K562 (cell line): Measurements from ENCODE around the gene MYO9A. TPM values are rescaled to one million over a fixed set of nuclear protein-coding genes. Genes with fewer than 3 reads are reported as not detected.
A peak's percentile ranks its signal among the peaks of the same experiment; 100 is the strongest.

Experiments used
- ATAC-seq: fragments of 200-7000 bp; cut with Tn5 transposase; 3 replicates; pipeline ENCODE4 v1.9.1; 2020; ENCODE audit warnings: moderate library complexity
- BruUV-seq: library from RNA; stranded (reverse); fragments of 400-500 nt; replicated peaks from 2 replicates; lab custom pipeline; 2021; lab: Mats Ljungman, UMichigan
- CTCF ChIA-PET: fragments of 300-600 bp; formaldehyde crosslinking; extraction: SDS; loops from one replicate; lab custom pipeline; 2021; ENCODE audit warnings: low intra/inter-chr PET ratio; lab: Yijun Ruan, JAX
- POLR2A ChIA-PET: fragments of 300-600, 350-650 bp; sonication (Branson Sonifier 250); formaldehyde crosslinking; extraction: SDS; loops from one replicate; lab custom pipeline; 2021; ENCODE audit warnings: antibody characterized with exemption, inconsistent platforms; lab: Yijun Ruan, JAX
- DNase-seq, 4 experiments: peaks; one replicate each; pipeline versions ENCODE4 v3.0.0 to v3.0.0-alpha.2; 2011 to 2018; ENCODE audit warnings: low spot score in 3 of 4, mixed read lengths in 3 of 4; ENCODE audit errors: extremely low read depth in 1 of 4
- FAIRE-seq: peaks from 2 replicates; lab custom pipeline; 2011; peaks lifted over from hg19 to GRCh38; lab: Jason Lieb, UNC
- H2AFZ ChIP-seq: 2 replicates; pipeline ENCODE4 v1.6.0; 2011; ENCODE audit warnings: low read depth, low read length, control low read depth, inconsistent platforms
- H3K27ac ChIP-seq: fragments of 200-600 bp; 3 replicates; pipeline ENCODE4 v1.8.0; 2011; ENCODE audit warnings: low read depth, mild to moderate bottlenecking, control low read depth, inconsistent platforms, low read length, moderate library complexity, mixed read lengths; ENCODE audit errors: extremely low read depth
- H3K27me3 ChIP-seq, 2 experiments: fragments of 300-600 bp in 1 of 2; 2 replicates in 1 of 2; 3 replicates in 1 of 2; pipeline versions ENCODE4 v1.6.0 to v1.8.0; 2011; ENCODE audit warnings: inconsistent platforms in 2 of 2, low read length in 2 of 2, mild to moderate bottlenecking in 1 of 2, mixed read lengths in 1 of 2, moderate library complexity in 1 of 2; ENCODE audit not compliant: control insufficient read depth in 2 of 2, insufficient read depth in 2 of 2
- H3K36me3 ChIP-seq: fragments of 300-600 bp; 3 replicates; pipeline ENCODE4 v1.8.0; 2011; ENCODE audit warnings: mild to moderate bottlenecking, low read length, inconsistent platforms; ENCODE audit not compliant: control insufficient read depth, insufficient read depth
- H3K4me1 ChIP-seq, 2 experiments: fragments of 200-600 bp in 1 of 2; replicated peaks in 1 of 2; 2 replicates in 1 of 2; 3 replicates in 1 of 2; pipeline versions ENCODE4 v1.5.1 to v1.8.0; 2011; ENCODE audit warnings: inconsistent platforms in 2 of 2, low read length in 2 of 2, mild to moderate bottlenecking in 1 of 2, mixed read lengths in 1 of 2, moderate library complexity in 1 of 2; ENCODE audit not compliant: control insufficient read depth in 2 of 2, insufficient read depth in 2 of 2
- H3K4me2 ChIP-seq: 2 replicates; pipeline ENCODE4 v1.6.1; 2011; ENCODE audit warnings: low read length, control low read depth, inconsistent platforms, mixed read lengths; ENCODE audit not compliant: insufficient read depth
- H3K4me3 ChIP-seq: fragments of 200-600 bp; sonication (generic), shearing (Covaris generic); 2 replicates; pipeline ENCODE4 v1.5.1; 2016; ENCODE audit warnings: control low read depth, inconsistent platforms
- H3K79me2 ChIP-seq: fragments of 200-600 bp; 3 replicates; pipeline ENCODE4 v1.8.0; 2011; ENCODE audit warnings: low read length, inconsistent platforms; ENCODE audit not compliant: control insufficient read depth, insufficient read depth
- H3K9ac ChIP-seq, 2 experiments: 2 replicates each; pipeline versions ENCODE4 v1.6.0 to v1.6.1; 2011; ENCODE audit warnings: low read depth in 2 of 2, low read length in 2 of 2, control low read depth in 1 of 2, inconsistent platforms in 1 of 2, mild to moderate bottlenecking in 1 of 2, mixed read lengths in 1 of 2; ENCODE audit not compliant: insufficient read depth in 1 of 2
- H3K9me1 ChIP-seq: one replicate; pipeline ENCODE4 v1.6.0; 2011; ENCODE audit warnings: inconsistent platforms, mild to moderate bottlenecking, low read length, moderate library complexity; ENCODE audit not compliant: control insufficient read depth, insufficient read depth
- H3K9me3 ChIP-seq: replicated peaks from 2 replicates; pipeline ENCODE4 v1.5.1; 2011; ENCODE audit warnings: low read depth, low read length, inconsistent platforms; ENCODE audit not compliant: control insufficient read depth, insufficient read depth
- H4K20me1 ChIP-seq: replicated peaks from 2 replicates; pipeline ENCODE4 v1.6.1; 2011; ENCODE audit warnings: low read length, inconsistent platforms, mixed read lengths; ENCODE audit not compliant: control insufficient read depth, insufficient read depth
- ATF7 ChIP-seq: fragments of 450-650 bp; IDR thresholded peaks from 2 replicates; pipeline ENCODE4 v1.7.1; 2014; ENCODE audit warnings: mild to moderate bottlenecking, moderate library complexity
- BACH1 ChIP-seq: fragments of 200-800 bp; sonication (Bioruptor generic); IDR thresholded peaks from 2 replicates; pipeline ENCODE4 v1.6.1; 2016; ENCODE audit warnings: missing genetic modification characterization, missing compliant biosample characterization
- ERF ChIP-seq: fragments of 450-650 bp; formaldehyde crosslinking; IDR thresholded peaks from 2 replicates; pipeline ENCODE4 v1.4.0; 2020; ENCODE audit warnings: mild to moderate bottlenecking, mixed read lengths
- FOXM1 ChIP-seq, 2 experiments: fragments of 450-650 bp in 1 of 2; sonication (generic) in 1 of 2; formaldehyde crosslinking in 1 of 2; IDR thresholded peaks; 2 replicates each; pipeline versions ENCODE4 v1.6.1 to v1.9.0; 2017 to 2022; ENCODE audit warnings: low read depth in 2 of 2, mild to moderate bottlenecking in 2 of 2, missing genetic modification reagents in 1 of 2, moderate library complexity in 1 of 2
- FUS ChIP-seq: fragments of 200-400 bp; formaldehyde crosslinking; optimal IDR thresholded peaks from 2 replicates; pipeline ENCODE3; 2017; ENCODE audit warnings: low read depth, low read length
- KLF16 ChIP-seq: IDR thresholded peaks from 2 replicates; pipeline ENCODE4 v1.6.1; 2016; ENCODE audit warnings: antibody characterized with exemption
- MLLT1 ChIP-seq, 2 experiments: fragments of 450-650 bp; IDR thresholded peaks; 2 replicates each; pipeline ENCODE4 v1.6.1; 2016
- OTX1 ChIP-seq: fragments of 450-650 bp; formaldehyde crosslinking; IDR thresholded peaks from 2 replicates; pipeline ENCODE4 v1.4.0; 2022; ENCODE audit warnings: mild to moderate bottlenecking
- PHF8 ChIP-seq: fragments of 200-600 bp; sonication (generic); IDR thresholded peaks from 2 replicates; pipeline ENCODE4 v1.6.1; 2012; ENCODE audit warnings: mixed run types, mild to moderate bottlenecking, inconsistent platforms, low read length, moderate library complexity, borderline replicate concordance
- RBFOX2 ChIP-seq: fragments of 200-400 bp; formaldehyde crosslinking; IDR thresholded peaks from 2 replicates; pipeline ENCODE4 v1.6.1; 2017; ENCODE audit warnings: low read depth, mild to moderate bottlenecking, low read length, moderate library complexity
- SMAD2 ChIP-seq: fragments of 150-350 bp; IDR thresholded peaks from 2 replicates; pipeline ENCODE4 v1.6.1; 2014; ENCODE audit warnings: low read depth, mild to moderate bottlenecking, low read length
- SNIP1 ChIP-seq: fragments of 450-650 bp; IDR thresholded peaks from 2 replicates; pipeline ENCODE4 v1.7.1; 2017; ENCODE audit warnings: low read depth, mild to moderate bottlenecking
- SREBF1 ChIP-seq: fragments of 150-350 bp; IDR thresholded peaks from 2 replicates; pipeline ENCODE4 v1.6.1; 2014; ENCODE audit warnings: antibody characterized with exemption, low read depth, low read length, borderline replicate concordance
- THRB ChIP-seq: fragments of 450-650 bp; formaldehyde crosslinking; conservative IDR thresholded peaks from 2 replicates; pipeline ENCODE4 v1.4.0; 2022; ENCODE audit warnings: mild to moderate bottlenecking, missing genetic modification characterization
- ZBTB9 ChIP-seq: fragments of 450-650 bp; formaldehyde crosslinking; IDR thresholded peaks from 2 replicates; pipeline ENCODE4 v1.4.0; 2020; ENCODE audit warnings: mild to moderate bottlenecking, moderate library complexity
- ZNF449 ChIP-seq: fragments of 250-450 bp; sonication (Bioruptor Pico); IDR thresholded peaks from 2 replicates; pipeline ENCODE4 v1.8.0; 2022; ENCODE audit warnings: moderate library complexity, mild to moderate bottlenecking, inconsistent platforms
- ZNF57 ChIP-seq: fragments of 450-650 bp; formaldehyde crosslinking; IDR thresholded peaks from 2 replicates; pipeline ENCODE4 v1.4.0; 2020; ENCODE audit warnings: mild to moderate bottlenecking, moderate library complexity
- ZNF780A ChIP-seq: fragments of 250-450 bp; sonication (Bioruptor Pico); IDR thresholded peaks from 2 replicates; pipeline ENCODE4 v1.5.0; 2021; ENCODE audit warnings: mild to moderate bottlenecking
- WGBS: fragments of 100-300 bp; shearing (Covaris generic); methylation state at CpG from one replicate; pipeline ENCODE4 v1.1.6; 2016; ENCODE audit warnings: low coverage, mixed read lengths; ENCODE audit not compliant: insufficient coverage; ENCODE audit errors: missing lambda C conversion rate; 5-methylcytosine and 5-hydroxymethylcytosine counted together
- in situ Hi-C: fragments of 300-500 bp; cut with MboI; formaldehyde crosslinking; loops from 4 replicates; pipeline ENCODE4 v1.15.0; 2018; ENCODE audit warnings: inconsistent platforms, mixed read lengths
- intact Hi-C: fragments of 100-400 bp; cut with micrococcal nuclease; formaldehyde crosslinking; loops from 2 replicates; pipeline ENCODE4 v1.14.2; 2022
- polyA plus RNA-seq, 8 experiments: library from polyadenylated mRNA; depleted of rRNA in 4 of 8; stranded (reverse) in 5 of 8; unstranded in 3 of 8; fragments of >200 nt; fragmentation: Nextera tagmentation in 2 of 8; fragmentation: Illumina TruSeq in 1 of 8; extraction: Ambion mirVana in 2 of 8; extraction: Trizol in 1 of 8; gene quantifications; 2 replicates each; pipeline versions ENCODE4 v1.2.1 to v1.2.3, GENCODE V29; 2011 to 2014; ENCODE audit warnings: inconsistent platforms in 1 of 8, missing spikeins in 1 of 8
- total RNA-seq, 7 experiments: library from RNA; depleted of rRNA in 6 of 7; stranded (reverse); fragments of >200 nt in 6 of 7; fragmentation: Illumina TruSeq in 2 of 7; extraction: Trizol in 2 of 7; gene quantifications; 2 replicates each; pipeline versions ENCODE4 v1.2.1 to v1.2.3, GENCODE V29; 2011 to 2021; ENCODE audit warnings: low replicate concordance in 1 of 7

The MYO9A gene
- total and polyA plus RNA-seq, 9 of the 15 experiments (the other 6 are each of a cell fraction or from before 2014, with no cell fraction given) = 1.9 to 15.4 (median 5.8) TPM

- Histone ChIP-seq H3K9ac (peak overlapping the region; percentile 64 to 95; a peak in 3 of 4 replicates), H2AFZ (peak overlapping the region; percentile 91), H3K4me2 (peak overlapping the region; percentile 94), H3K9me3 (no peaks in the 10 kb centered on the region), H3K27me3 (no peaks in the 10 kb centered on the region), H3K36me3 (no peaks in the 10 kb centered on the region), H3K27ac (peak overlapping the region; percentile 72), H4K20me1 (no peaks in the 10 kb centered on the region), H3K9me1 (no peaks in the 10 kb centered on the region), H3K4me1 (peaks cover 5 to 17% of the 10 kb centered on the region in 2 experiments; a peak in 2 of 5 replicates), H3K79me2 (peaks cover 19% of the 10 kb centered on the region), H3K4me3 (peak overlapping the region; percentile 60)
- peak in 3 of 4 experiments; percentile 52 to 66 (median 63) for DNase-seq
- ATAC-seq = peak; percentile 88
- CTCF ChIA-PET = no interaction called here
- POLR2A ChIA-PET = interaction anchor here (0.9 kb wide), 1 partner anchor 9 kb away, joined by 3 read pairs; no protein-coding TSS in a partner anchor
- intact Hi-C loops (no loop called here), in situ Hi-C loops (no loop called here)
- no TSS peak for BruUV-seq
- WGBS = under 1% methylated on average over 33 of the region's 59 CpGs
- FAIRE-seq = no peak
- TF ChIP-seq ATF7 = no peak
- peak; percentile 52; the same call in 1 of the 2 replicates for TF ChIP-seq ERF (CRISPR knock-in tag)
- no peak for TF ChIP-seq FUS
- TF ChIP-seq MLLT1 (IDR thresholded peaks at IDR 0.05) = no peak
- TF ChIP-seq PHF8 = peak; percentile 79
- no peak for TF ChIP-seq SREBF1
- TF ChIP-seq KLF16 = no peak
- no peak for TF ChIP-seq SMAD2
- no peak for TF ChIP-seq FOXM1 (IDR thresholded peaks at IDR 0.05; ENCODE audit: low read depth)
- 0 out of 2 replicates have a peak, but pooled peaks have one; percentile 43 for TF ChIP-seq FOXM1 (CRISPR knock-in tag; IDR thresholded peaks at IDR 0.05; ENCODE audit: low read depth)
- TF ChIP-seq OTX1 (CRISPR knock-in tag) = no peak
- TF ChIP-seq ZBTB9 (CRISPR knock-in tag) = no peak
- TF ChIP-seq RBFOX2 = peak; percentile 77
- TF ChIP-seq BACH1 (tag) = no peak
- TF ChIP-seq ZNF780A = no peak
- no peak for TF ChIP-seq ZNF449 (CRISPR knock-in tag)
- TF ChIP-seq ZNF57 = no peak
- TF ChIP-seq SNIP1 = no peak
- TF ChIP-seq THRB (CRISPR knock-in tag) = no peak
Observed at GRCh38 chr15:72117486-72118016, 399 bp downstream of the MYO9A start.
